Thyroid gland (tissue), 4 donors: Measurements from ENCODE around the gene FAM13B. TPM values are rescaled to one million over a fixed set of nuclear protein-coding genes. Genes with fewer than 3 reads are reported as not detected.
A peak's percentile ranks its signal among the peaks of the same experiment; 100 is the strongest.

Experiments used
- DNase-seq, 2 donors: peaks; one replicate each; pipeline ENCODE4 v3.0.0-alpha.2; 2019
- H3K27ac ChIP-seq, 3 donors: fragments of 200-600 bp; sonication (generic); 1 replicate in 2 of 3; 2 replicates in 1 of 3; pipeline ENCODE4 v1.5.1; 2016 to 2019; ENCODE audit warnings: mild to moderate bottlenecking in 1 of 3, moderate library complexity in 1 of 3
- H3K27me3 ChIP-seq: fragments of 200-600 bp; sonication (generic); one replicate; pipeline ENCODE4 v1.5.1; 2019
- H3K36me3 ChIP-seq, 2 donors: fragments of 200-600 bp; sonication (generic); one replicate each; pipeline ENCODE4 v1.5.1; 2016 to 2019
- H3K4me1 ChIP-seq, 2 donors: fragments of 200-600 bp; sonication (generic); one replicate each; pipeline ENCODE4 v1.5.1; 2017 to 2019
- H3K4me3 ChIP-seq, 3 donors: fragments of 200-600 bp; sonication (generic); replicated peaks in 1 of 3; 1 replicate in 2 of 3; 2 replicates in 1 of 3; pipeline ENCODE4 v1.5.1; 2016; ENCODE audit warnings: mild to moderate bottlenecking in 1 of 3
- H3K9me3 ChIP-seq: fragments of 200-600 bp; sonication (generic); one replicate; pipeline ENCODE4 v1.5.1; 2017
- CTCF ChIP-seq, 6 experiments: fragments of 200-600 bp in 3 of 6; fragments of 450-650 bp in 3 of 6; sonication (generic) in 3 of 6; IDR thresholded peaks; one replicate each; pipeline ENCODE4 v1.5.1; 2016 to 2019; ENCODE audit warnings: antibody characterized with exemption in 6 of 6, mild to moderate bottlenecking in 2 of 6, inconsistent platforms in 1 of 6, moderate library complexity in 1 of 6
- POLR2A ChIP-seq, 2 donors: fragments of 450-650 bp; IDR thresholded peaks; one replicate each; pipeline ENCODE4 v1.6.1; 2017; ENCODE audit warnings: antibody characterized with exemption in 2 of 2, mild to moderate bottlenecking in 2 of 2, moderate library complexity in 1 of 2
- WGBS, 2 donors: methylation state at CpG; one replicate each; pipeline ENCODE4 v1.1.5; 2017; 5-methylcytosine and 5-hydroxymethylcytosine counted together
- intact Hi-C: fragments of 100-400 bp; cut with DNase I; formaldehyde crosslinking; loops from one replicate; pipeline ENCODE4 v1.15.1; 2023
- total RNA-seq, 4 donors: library from RNA; depleted of rRNA; stranded (reverse); fragments of >200 nt; gene quantifications; one replicate each; pipeline ENCODE4 v1.2.3, GENCODE V29; 2016

FAM13B gene
- total RNA-seq, 4 donors from 2014 or later: 40.1 to 72.0 (median 49.5) TPM

GRCh38 chr5:138068742-138069600 is 36.1 kb upstream of the FAM13B start:
- Histone ChIP-seq H3K27me3 (no peaks in the 10 kb centered on the region), H3K9me3 (no peaks in the 10 kb centered on the region), H3K4me1 (no peaks in the 10 kb centered on the region), H3K27ac (no peak overlapping the region), H3K4me3 (no peak overlapping the region), H3K36me3 (no peaks in the 10 kb centered on the region)
- intact Hi-C loops: no loop called here
- WGBS, 2 donors: 19 to 25% methylated on average over 6 of the region's 6 CpGs
- DNase-seq: peak; percentile 70 to 73
- TF ChIP-seq POLR2A (IDR thresholded peaks at IDR 0.05): no peak
- TF ChIP-seq CTCF (IDR thresholded peaks at IDR 0.05): peak in 5 of 6 experiments; percentile 40 to 65 (median 54)

- H3K4me3 ChIP-seq: no peak overlapping the region
- WGBS, 2 donors: 88 to 91% methylated on average over 8 of the region's 8 CpGs
- H3K9me3 ChIP-seq: no peaks in the 10 kb centered on the region
- no peaks in the 10 kb centered on the region for H3K27me3 ChIP-seq
- intact Hi-C loops: no loop called here
- no peaks in the 10 kb centered on the region for H3K36me3 ChIP-seq
- H3K27ac ChIP-seq: no peak overlapping the region
- no peak for TF ChIP-seq CTCF (IDR thresholded peaks at IDR 0.05)
- no peak for TF ChIP-seq POLR2A (IDR thresholded peaks at IDR 0.05)
- H3K4me1 ChIP-seq: no peaks in the 10 kb centered on the region
- DNase-seq: no peak
Observed at GRCh38 chr5:138067945-138068344, 35.1 kb upstream of the FAM13B start.

- no peaks in the 10 kb centered on the region for H3K36me3 ChIP-seq
- 70 to 81% methylated on average over 5 of the region's 5 CpGs for WGBS, 2 donors
- no peaks in the 10 kb centered on the region for H3K9me3 ChIP-seq
- DNase-seq: no peak
- no peak overlapping the region for H3K4me3 ChIP-seq
- intact Hi-C loops: no loop called here
- TF ChIP-seq POLR2A (IDR thresholded peaks at IDR 0.05) (no peak), CTCF (IDR thresholded peaks at IDR 0.05) (no peak)
- no peaks in the 10 kb centered on the region for H3K27me3 ChIP-seq
- H3K4me1 ChIP-seq: no peaks in the 10 kb centered on the region
- H3K27ac ChIP-seq: no peak overlapping the region
Observed at GRCh38 chr5:138065102-138065501, 32.2 kb upstream of the FAM13B start.

GRCh38 chr5:138064526-138064925 is 31.6 kb upstream of the FAM13B start:
- H3K4me1 ChIP-seq: no peaks in the 10 kb centered on the region
- H3K4me3 ChIP-seq: no peak overlapping the region
- TF ChIP-seq CTCF (IDR thresholded peaks at IDR 0.05) (no peak), POLR2A (IDR thresholded peaks at IDR 0.05) (no peak)
- DNase-seq: no peak
- no peaks in the 10 kb centered on the region for H3K27me3 ChIP-seq
- H3K9me3 ChIP-seq: no peaks in the 10 kb centered on the region
- no peak overlapping the region for H3K27ac ChIP-seq
- H3K36me3 ChIP-seq: no peaks in the 10 kb centered on the region
- intact Hi-C loops: no loop called here

- Histone ChIP-seq H3K27ac (no peak overlapping the region), H3K4me1 (no peaks in the 10 kb centered on the region), H3K4me3 (no peak overlapping the region), H3K27me3 (no peaks in the 10 kb centered on the region), H3K36me3 (no peaks in the 10 kb centered on the region), H3K9me3 (no peaks in the 10 kb centered on the region)
- 34 to 36% methylated on average over 13 of the region's 13 CpGs for WGBS, 2 donors
- no peak for DNase-seq
- intact Hi-C loops: no loop called here
- TF ChIP-seq CTCF (IDR thresholded peaks at IDR 0.05) (no peak), POLR2A (IDR thresholded peaks at IDR 0.05) (no peak)
Observed at GRCh38 chr5:138054847-138055558, 22.1 kb upstream of the FAM13B start.
